SH-SY5Y (cell line): ENCODE results near the gene SELENOT.

Experiments
- GATA2 ChIP-seq: IDR thresholded peaks from 2 replicates; pipeline ENCODE4 v1.6.1; 2011; ENCODE audit warnings: mild to moderate bottlenecking, low read depth, low read length
- GATA3 ChIP-seq: IDR thresholded peaks from 2 replicates; pipeline ENCODE4 v1.6.1; 2011; ENCODE audit warnings: low read depth, mild to moderate bottlenecking, low read length, moderate library complexity

DNA sequence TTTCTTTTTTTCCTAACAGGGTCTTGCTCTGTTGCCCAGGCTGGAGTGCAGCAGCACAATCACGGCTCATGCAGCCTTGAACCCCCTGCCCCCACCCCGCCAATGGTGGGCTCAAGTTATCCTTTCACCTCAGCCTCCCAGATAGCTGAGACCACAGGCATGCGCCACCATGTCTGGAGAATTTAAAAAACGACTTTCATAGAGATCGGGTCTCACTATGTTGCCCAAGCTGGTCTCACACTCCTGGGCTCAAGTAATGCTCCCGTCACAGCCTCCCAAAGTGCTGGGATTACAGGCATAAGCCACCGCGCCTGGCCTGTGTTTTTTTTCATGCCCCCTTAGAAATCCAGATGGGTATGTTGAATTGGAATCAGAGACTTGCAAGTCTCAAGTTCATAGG lies 60.3 kb downstream of the SELENOT start:
- TF ChIP-seq GATA2: no peak
- no peak for TF ChIP-seq GATA3
